ENCODE results near the gene DNAJC30.
"Not testable (repeated sequence)": the region's sequence is repeated elsewhere in the genome, so short reads cannot be mapped to it uniquely, and the experiment has no call there.

GRCh38 chr7:73655309-73655708 lies 27.9 kb downstream of the DNAJC30 start:
- TF ChIP-seq, protein P1, sequence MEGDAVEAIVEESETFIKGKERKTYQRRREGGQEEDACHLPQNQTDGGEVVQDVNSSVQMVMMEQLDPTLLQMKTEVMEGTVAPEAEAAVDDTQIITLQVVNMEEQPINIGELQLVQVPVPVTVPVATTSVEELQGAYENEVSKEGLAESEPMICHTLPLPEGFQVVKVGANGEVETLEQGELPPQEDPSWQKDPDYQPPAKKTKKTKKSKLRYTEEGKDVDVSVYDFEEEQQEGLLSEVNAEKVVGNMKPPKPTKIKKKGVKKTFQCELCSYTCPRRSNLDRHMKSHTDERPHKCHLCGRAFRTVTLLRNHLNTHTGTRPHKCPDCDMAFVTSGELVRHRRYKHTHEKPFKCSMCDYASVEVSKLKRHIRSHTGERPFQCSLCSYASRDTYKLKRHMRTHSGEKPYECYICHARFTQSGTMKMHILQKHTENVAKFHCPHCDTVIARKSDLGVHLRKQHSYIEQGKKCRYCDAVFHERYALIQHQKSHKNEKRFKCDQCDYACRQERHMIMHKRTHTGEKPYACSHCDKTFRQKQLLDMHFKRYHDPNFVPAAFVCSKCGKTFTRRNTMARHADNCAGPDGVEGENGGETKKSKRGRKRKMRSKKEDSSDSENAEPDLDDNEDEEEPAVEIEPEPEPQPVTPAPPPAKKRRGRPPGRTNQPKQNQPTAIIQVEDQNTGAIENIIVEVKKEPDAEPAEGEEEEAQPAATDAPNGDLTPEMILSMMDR (IDR thresholded peaks at IDR 0.05 in 2 of 3, conservative IDR thresholded peaks at IDR 0.05 in 1 of 3; ENCODE audit: borderline replicate concordance in 1 of 3, insufficient read depth in 1 of 3, low read depth in 2 of 3, low read length in 2 of 3): not testable (repeated sequence)
- TF ChIP-seq SP1 (IDR thresholded peaks at IDR 0.05; ENCODE audit: low read depth); POLR2AphosphoS5 (IDR thresholded peaks at IDR 0.05; ENCODE audit: low read depth, low read length); REST (IDR thresholded peaks at IDR 0.05; ENCODE audit: low read depth); JUND (IDR thresholded peaks at IDR 0.05): not testable (repeated sequence)

All from HCT116 (cell line).